HG03565 (cell line): ENCODE data around the gene NFX1.
"Not testable (repeated sequence)": the region's sequence is repeated elsewhere in the genome, so short reads cannot be mapped to it uniquely, and the experiment has no call there.

ENCODE experiments used
- ATAC-seq: cut with Tn5 transposase; IDR thresholded peaks from one replicate; pipeline ENCODE4 v1.9.1; 2021; ENCODE audit warnings: mild to moderate bottlenecking, moderate library complexity; ENCODE audit not compliant: unreplicated experiment

NFX1 gene

DNA sequence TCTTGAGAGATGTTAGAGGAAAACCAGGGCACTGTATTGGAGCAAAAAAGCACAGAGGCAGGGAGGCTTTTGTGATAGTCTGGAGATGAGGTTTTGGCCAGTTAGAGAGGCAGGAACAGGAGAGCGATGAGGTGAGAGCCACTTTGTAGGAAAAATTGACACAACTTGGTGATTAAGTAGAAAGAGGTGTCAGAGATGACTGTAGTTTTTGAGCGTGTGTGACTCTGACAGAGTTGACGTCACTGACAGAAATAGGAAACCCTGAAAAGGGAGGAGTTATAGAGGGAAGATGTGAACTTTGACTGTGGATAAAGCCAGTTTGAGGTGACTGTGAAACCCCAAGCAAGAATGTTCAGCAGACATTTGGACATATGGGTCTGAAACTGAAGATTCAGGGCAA lies 15.7 kb downstream of the NFX1 start:
- no peak for ATAC-seq

DNA sequence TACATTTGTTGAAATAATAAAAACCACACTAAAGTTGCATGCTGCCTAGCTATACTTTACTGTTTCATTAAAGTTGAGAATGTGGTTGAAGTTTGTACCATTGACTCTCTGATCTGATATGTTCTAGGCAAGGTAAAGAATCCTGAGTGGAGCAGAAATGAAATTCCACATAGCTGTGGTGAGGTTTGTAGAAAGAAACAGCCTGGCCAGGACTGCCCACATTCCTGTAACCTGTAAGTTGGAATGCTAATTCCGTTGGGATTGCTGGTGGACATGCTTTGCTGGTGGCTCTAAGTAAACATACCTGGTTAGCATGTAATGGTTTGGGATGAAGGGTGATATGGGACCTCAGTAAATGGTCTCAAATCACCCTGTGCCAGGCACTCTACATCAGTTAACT lies 16.8 kb downstream of the NFX1 start:
- no peak for ATAC-seq

DNA sequence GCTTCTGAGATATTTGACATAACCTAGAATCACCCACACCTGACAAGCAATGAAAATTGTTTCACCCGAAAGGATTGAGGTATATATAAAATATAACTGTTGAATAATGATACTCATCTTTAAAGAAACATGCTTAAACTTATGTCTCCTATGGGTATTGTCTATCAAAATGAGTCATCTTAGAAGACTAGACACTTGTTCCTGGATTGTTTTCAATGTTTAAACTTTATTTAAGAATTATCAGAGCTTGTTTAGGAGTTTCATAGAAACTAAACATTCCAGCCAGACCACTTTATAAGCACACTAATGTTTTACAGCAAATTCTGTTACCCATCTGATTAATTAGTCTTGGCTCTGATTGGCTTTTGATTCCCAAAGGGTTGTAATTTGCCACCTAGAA lies 19.6 kb downstream of the NFX1 start:
- ATAC-seq = no peak

DNA sequence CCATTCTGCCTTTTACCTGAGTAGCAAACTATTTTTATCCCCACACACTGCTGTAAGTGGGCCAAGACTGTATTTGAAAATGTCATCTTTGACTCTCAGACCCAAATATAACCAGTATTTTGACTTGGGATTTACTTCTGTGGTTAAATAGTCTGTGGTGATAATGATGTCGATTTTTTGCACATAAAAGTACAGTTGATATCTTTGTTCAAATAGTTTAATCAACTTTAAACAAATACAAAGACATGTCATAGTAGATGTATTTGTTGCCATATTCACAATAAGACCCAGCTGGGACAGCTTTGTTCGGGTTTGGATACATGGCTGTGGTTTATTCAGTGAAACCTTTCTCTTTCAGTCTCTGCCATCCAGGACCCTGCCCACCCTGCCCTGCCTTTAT lies 20.4 kb downstream of the NFX1 start:
- no peak for ATAC-seq

DNA sequence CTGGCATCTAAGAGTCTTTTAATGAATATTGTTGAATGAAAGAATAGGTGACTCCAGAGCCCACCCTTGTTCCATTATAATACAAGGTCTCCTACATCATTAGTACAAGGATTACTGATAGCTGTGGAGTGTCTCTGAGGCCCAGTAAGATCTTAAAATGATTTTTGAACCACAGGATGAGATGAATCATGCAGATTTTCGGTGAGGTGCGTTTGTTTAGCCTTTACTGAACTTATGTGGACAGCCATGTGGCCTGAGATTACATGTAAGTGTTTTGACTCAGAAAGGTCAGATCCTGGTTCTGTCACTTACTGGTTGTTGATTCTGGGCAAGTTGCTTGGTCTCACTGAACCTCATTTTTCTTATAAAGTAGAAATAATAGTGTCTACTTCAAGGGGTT lies 21.6 kb downstream of the NFX1 start:
- ATAC-seq = no peak

DNA sequence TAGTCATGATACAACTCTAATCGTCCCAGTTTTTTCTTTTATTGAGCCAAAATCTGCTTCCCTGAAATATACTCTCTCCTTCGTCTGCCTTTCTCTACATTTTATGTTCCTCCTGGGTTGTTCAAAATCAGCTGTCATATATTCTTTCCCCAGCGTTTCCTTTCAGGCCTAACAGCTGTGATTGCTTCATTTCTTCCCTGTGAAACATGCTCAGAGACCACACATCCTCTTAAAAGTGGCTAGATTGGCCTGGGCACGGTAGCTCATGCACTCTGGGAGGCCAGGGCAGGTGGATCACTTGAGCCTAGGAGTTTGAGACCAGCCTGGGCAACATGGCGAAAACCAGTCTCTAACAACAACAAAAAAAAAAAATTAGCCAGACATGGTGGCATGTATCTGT lies 25.1 kb downstream of the NFX1 start:
- no peak for ATAC-seq

DNA sequence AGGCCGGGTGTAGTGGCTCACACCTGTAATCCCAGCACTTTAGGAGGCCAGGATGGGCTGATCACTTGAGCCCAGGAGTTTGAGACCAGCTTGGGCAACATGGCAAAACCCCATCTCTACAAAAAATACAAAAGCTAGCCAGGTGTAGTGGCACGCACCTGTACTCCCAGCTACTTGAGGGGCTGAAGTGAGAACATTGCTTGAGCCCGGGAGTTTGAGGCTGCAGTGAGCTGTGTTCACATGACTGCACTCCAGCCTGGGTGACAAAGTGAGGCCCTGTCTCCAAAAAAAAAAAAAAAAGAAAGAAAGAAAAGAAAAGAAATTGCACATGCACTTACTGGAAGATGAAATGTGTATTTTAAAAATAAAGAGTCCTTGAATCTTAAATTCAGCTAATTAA lies 26.8 kb downstream of the NFX1 start:
- ATAC-seq = not testable (repeated sequence)

DNA sequence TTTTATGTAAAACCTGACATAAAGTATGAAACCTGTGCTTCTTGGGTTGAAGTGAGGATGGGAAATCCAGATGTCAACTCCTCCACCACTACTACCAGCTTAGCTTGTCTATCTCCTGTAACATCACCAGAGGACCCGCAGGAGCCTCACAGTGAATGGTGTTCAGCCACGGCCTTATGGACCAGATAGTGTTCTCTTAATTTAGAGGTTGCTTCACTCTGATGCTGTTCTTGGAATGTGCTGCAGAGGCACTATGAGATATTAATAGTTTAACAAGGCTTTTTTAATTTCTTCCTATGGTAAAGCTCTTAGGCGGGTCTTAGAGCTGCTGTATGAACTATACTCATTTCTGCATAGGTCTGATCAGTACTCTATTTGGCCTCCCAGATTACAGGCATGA lies 27.9 kb downstream of the NFX1 start:
- ATAC-seq = no peak

DNA sequence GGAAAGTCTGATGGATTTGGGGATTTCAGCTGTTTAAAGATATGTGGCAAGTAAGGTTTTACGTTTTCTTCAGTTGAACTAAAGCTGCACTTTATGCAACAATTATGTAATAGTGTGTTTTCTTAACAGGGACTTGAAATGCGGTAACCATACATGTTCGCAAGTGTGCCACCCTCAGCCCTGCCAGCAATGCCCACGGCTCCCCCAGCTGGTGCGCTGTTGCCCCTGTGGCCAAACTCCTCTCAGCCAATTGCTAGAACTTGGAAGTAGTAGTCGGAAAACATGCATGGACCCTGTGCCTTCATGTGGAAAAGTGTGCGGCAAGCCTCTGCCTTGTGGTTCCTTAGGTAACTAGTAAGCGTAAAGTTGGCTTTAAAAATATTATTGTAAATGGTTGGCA lies 28.5 kb downstream of the NFX1 start:
- ATAC-seq = no peak

DNA sequence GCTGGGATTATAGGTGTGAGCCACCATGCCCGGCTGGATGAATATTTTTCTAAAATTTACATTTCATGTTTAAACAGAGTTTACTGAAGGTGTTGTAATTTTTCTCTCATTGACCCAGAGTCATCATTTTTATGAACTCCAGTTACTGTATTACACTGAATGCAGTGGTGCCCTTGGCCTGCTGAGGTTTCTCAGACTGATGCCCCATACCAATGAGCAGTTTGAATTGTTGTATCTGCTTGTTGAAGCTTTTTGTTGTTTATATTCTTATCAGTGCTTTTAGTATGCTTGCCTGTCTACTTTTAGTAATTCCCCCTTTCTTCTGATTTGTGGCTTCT lies 29.9 kb downstream of the NFX1 start:
- no peak for ATAC-seq

DNA sequence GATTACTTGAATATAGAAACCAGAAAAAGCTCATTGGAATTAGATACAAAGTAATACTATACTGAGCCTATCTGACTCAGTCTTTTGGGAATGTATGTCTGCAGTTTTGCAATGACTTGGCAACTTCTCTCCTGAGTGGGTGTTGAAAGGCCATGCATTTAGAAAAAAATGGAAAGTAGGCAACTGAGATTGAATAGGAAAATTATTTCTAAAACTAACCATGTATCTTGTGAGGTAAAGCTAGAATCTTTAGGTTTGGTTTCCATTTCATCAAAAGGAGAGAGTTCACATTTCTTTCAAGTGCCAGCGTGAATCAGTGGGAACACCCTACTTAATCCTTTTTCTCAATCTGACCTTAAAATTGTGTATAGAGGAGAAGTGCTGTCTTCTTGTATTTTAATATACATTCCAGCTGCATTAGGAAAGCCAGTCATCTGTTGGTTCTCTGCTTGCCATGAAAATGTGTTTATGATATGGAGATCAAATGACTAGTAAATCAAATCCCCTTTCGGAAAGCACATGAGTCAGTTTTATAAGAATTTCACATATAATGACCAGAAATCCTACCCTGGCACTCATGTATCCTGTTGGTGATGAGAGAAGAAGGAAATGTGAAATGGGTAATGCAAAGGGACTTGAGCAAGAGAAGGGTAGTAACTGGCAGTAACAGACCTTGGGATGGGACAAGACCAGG lies 30.4 kb downstream of the NFX1 start:
- no peak for ATAC-seq

DNA sequence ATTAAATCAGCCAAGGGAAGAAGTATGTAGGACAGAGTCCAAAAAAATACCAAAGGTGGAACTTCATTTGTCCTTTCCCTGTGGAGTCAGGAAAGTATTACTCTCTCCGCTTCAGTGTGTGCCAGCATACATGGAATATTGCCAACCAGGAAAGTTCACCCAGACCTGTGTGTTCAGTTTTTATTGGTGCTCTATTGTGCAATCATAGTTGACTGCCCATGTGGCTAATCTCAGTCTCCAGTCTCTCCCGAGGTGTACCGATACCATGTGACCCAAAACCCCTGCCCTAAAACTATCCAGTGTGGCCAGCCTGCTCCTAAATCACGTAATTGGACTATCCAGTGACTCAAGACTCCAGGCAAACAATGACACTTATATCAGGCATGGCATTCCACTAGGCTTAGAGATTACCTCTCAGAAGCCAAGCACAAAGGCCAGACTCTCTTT lies 38.8 kb downstream of the NFX1 start:
- ATAC-seq = no peak

DNA sequence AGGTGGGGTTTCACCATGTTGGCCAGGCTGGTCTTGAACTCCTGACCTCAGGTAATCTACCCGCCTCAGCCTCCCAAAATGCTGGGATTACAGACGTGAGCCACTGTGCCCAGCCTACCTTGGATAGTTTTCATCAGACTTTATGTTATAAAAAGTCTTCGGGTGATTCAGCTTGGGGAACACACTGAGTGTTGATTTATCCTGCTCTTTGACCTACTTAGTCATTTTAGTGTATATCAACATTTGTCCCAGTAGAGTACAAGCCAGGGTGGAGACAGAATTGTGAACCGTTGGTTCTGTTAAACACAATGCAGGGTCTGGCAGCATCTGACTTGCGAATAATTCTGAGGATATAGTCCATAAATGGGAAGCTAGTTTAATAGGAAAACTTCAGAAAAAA lies 39.7 kb downstream of the NFX1 start:
- ATAC-seq = no peak

DNA sequence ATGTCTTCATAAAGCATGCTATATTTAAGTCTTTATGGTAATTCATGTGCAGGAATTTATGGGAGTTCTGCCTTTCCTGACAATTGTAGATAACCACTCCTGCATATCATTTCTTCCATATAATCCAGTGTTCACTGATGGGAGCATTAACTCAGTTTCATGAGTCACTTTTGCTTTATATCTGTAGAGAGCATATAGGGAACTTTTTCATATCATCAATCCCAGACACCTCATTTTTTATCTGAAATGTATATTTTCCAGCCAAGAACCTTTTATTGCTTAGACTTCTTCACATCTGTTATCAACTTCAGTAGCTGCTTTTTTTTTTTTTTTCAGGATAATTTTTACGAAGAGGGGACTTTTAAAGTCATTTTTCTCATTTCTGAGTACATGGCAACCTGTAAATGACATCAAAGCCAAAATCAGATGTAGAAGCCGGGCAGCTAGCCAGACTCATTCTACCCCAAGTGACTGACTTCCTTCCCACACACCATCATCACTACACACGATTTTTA lies 41.1 kb downstream of the NFX1 start:
- no peak for ATAC-seq

DNA sequence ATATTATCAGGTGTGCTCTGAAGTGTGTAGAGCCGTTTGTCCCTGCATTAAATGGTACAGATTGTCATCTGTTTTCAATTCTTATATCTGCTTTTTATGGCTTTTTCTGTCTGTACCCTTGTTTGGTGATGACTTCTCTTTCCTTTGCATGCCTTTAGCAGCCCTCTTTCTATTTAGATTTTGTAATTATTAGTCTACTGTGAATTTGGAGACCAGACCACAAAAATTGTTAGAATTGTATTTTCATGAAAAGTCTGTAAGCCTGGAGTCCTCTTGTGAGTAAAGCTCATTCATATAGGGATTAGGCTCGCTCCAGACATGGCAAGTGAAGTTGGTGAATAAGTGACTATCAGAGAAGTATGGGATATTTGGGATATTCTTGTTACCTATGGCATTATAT lies 41.7 kb downstream of the NFX1 start:
- no peak for ATAC-seq

DNA sequence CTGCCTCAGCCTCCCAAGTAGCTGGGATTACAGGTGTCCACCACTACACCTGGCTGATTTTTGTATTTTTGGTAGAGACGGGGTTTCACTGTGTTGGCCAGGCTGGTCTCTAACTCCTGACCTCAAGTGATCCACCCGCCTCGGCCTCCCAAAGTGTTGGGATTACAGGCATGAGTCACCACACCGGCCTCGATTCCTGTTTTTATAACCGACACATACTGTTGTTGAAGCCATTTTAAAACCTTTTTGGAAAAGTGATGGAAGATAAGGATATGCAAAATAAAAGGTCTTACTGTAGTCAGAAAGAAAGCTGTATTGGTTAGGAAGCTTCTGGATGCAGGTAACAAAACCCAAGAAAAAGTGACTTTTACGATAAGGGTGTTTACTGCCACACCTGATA lies 42.6 kb downstream of the NFX1 start:
- not testable (repeated sequence) for ATAC-seq

DNA sequence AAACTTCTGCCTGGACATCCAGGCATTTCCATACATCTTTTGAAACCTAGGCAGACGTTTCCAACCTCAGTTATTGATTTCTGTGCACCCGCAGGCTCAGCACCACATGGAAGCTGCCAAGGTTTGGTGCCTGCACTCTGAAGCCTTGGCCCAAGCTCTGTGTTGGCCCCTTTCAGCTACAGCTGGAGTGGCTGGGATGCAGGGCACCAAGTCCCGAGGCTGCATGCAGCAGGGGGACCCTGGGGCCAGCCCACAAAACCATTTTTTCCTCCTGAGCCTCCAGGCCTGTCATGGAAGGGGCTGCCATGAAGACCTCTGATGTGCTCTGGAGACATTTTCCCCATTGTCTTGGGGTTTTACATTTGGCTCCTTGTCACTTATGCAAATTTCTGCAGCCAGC lies 49.9 kb downstream of the NFX1 start:
- no peak for ATAC-seq

DNA sequence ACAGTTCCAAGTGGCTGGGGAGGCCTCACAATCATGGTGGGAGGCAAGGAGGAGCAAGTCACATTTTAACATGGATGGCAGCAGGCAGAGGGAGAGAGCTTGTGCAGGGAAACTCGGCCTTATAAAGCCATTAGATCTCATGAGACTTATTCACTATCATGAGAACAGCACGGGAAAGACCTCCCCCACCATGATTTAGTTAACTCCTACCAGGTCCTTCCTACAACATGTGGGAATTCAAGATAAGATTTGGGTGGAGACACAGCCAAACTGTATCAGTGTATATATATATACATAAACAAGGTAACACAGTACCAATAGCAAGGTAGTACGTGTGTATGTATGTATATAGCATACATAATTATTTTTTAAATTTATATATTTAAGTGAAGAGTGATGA lies 50.9 kb downstream of the NFX1 start:
- ATAC-seq = no peak

DNA sequence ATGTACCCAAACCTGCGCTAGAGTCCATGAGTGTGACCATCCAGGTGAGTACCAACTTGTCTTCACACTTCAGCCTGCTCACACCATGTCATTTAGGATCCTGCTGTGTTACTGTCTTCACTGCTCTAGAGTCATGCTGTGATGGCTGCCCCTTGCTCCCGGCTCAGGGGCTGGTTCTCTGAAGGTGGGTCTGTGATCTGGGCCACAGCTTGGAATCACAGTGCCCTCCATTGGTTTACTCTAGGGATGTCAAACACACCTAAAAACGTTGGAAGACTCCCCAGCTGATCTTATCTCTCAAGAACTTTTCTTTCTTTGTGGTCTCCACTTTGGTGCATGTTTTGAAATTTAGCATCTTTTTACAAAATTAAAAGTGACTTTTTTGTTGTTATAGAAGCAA lies 53.8 kb downstream of the NFX1 start:
- ATAC-seq = no peak

DNA sequence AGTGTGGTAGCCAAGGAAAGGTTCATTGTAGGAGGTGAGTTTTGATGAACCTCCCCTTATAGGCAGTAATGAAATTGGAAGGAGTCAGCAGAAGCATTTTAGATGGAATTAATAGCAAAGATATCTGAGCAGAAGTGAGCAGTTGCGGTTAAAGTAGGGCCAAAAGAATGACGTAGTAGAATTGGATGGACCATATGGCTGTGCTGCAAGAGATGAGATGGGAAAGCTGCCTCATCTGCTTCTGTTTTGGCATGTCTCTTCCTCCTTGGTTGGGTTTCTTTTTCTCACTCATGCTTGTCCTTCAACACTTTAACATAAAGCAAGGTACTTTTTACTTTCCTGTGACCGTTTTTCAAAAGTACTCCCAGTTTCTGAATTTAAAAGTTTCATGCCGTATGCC lies 56.2 kb downstream of the NFX1 start:
- no peak for ATAC-seq

DNA sequence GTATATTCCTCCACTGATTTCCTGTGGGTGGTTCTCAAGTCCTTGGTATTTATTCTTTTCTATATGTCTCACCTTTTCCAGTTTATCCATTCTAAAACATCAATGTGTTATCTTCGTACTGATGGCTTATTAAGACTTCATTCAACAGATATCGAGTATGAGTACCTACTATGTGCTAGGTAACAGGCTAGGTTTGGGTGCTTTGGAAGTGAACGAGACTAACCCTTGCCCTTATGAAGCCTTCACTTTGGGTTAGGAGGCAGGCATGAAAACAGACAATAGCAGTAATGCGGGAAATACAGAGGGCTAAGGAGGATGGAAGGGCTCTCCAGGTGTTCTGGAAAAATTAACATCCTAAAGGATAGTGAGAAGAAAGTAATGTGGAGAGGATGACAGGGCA lies 58.7 kb downstream of the NFX1 start:
- no peak for ATAC-seq

DNA sequence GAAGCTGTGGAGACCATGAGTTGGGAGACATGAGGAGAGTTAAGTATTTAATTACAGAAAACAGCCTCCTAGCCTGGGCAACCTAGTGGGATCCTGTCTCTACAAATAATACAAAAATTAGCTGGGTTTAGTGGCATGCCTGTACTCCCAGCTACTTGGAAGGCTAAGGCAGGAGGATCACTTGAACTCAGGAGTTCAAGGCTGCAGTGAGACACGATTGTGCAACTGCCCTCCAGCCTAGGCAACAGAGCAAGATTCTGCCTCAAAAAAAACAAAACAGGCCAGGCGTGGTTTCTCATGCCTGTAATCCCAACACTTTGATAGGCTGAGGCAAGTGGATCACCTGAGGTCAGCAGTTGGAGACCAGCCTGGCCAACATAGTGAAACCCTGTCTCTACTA lies 59.4 kb downstream of the NFX1 start:
- no peak for ATAC-seq

DNA sequence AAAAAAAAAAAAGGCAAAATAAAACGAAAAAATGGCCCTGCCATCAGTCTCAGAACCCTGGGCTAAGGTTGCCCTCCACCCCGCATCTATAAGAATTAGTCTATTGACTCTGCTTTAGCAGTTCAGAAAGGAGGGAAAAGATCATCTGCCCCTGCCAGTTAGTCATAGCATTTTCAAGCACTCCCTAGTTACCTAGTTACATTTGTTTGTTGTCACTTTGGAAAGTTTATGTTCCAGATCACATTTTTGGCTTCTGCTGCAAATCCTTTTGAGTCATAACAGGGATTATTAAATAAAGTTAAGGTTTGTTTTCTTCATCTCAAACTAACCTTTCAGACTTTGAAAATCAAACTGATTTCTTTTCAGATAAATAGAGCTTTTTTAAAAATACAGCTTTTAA lies 60.0 kb downstream of the NFX1 start:
- ATAC-seq = no peak
